GM21619 (cell line): ENCODE data around the gene ARHGAP33.

ENCODE experiments used
- ATAC-seq: cut with Tn5 transposase; IDR thresholded peaks from one replicate; pipeline ENCODE4 v1.9.1; 2021; ENCODE audit not compliant: unreplicated experiment

Gene ARHGAP33

GRCh38 chr19:35777961-35778360 is 2.6 kb downstream of the ARHGAP33 start:
- no peak for ATAC-seq

- no peak for ATAC-seq
Observed at GRCh38 chr19:35779033-35779432, 3.7 kb downstream of the ARHGAP33 start.

- no peak for ATAC-seq
Observed at GRCh38 chr19:35780058-35780457, 4.7 kb downstream of the ARHGAP33 start.

- ATAC-seq, result no peak
Observed at GRCh38 chr19:35780717-35781116, 5.4 kb downstream of the ARHGAP33 start.

GRCh38 chr19:35781650-35782049 is 6.3 kb downstream of the ARHGAP33 start:
- ATAC-seq, result no peak

GRCh38 chr19:35782589-35782988 is 7.2 kb downstream of the ARHGAP33 start:
- no peak for ATAC-seq

GRCh38 chr19:35783469-35784434 is 8.4 kb downstream of the ARHGAP33 start:
- ATAC-seq, result no peak

- no peak for ATAC-seq
Observed at GRCh38 chr19:35784503-35785338, 9.4 kb downstream of the ARHGAP33 start.

GRCh38 chr19:35785339-35785627 is 9.9 kb downstream of the ARHGAP33 start:
- ATAC-seq, result no peak

GRCh38 chr19:35786299-35787160 is 11.2 kb downstream of the ARHGAP33 start:
- ATAC-seq, result no peak

- ATAC-seq, result no peak
Observed at GRCh38 chr19:35787227-35787799, 11.9 kb downstream of the ARHGAP33 start.

GRCh38 chr19:35788205-35788960 is 13.0 kb downstream of the ARHGAP33 start:
- no peak for ATAC-seq

GRCh38 chr19:35789195-35789977 is 14.0 kb downstream of the ARHGAP33 start:
- no peak for ATAC-seq

- no peak for ATAC-seq
Observed at GRCh38 chr19:35789978-35790944, 14.9 kb downstream of the ARHGAP33 start.

- no peak for ATAC-seq
Observed at GRCh38 chr19:35790981-35791813, 15.8 kb downstream of the ARHGAP33 start.

GRCh38 chr19:35791814-35792279 is 16.5 kb downstream of the ARHGAP33 start:
- no peak for ATAC-seq

- ATAC-seq, result no peak
Observed at GRCh38 chr19:35792312-35792711, 16.9 kb downstream of the ARHGAP33 start.
